Activated CD4-positive, alpha-beta memory T cell treated with anti-CD3 and anti-CD28 coated beads, Interleukin-2, amount 10 ng/mL, durations not matched to agents 7 days and 5 days (primary cell): ENCODE measurements around the gene LMOD1. TPM values are rescaled to one million over a fixed set of nuclear protein-coding genes. Genes with fewer than 3 reads are reported as not detected.
"Not testable (repeated sequence)": the region's sequence is repeated elsewhere in the genome, so short reads cannot be mapped to it uniquely, and the experiment has no call there.

ENCODE experiments used
- CTCF ChIA-PET: fragments of 350-600 bp; sonication (Branson Sonifier 250); formaldehyde crosslinking; loops from one replicate; lab custom pipeline; 2021; ENCODE audit warnings: antibody characterized with exemption, inconsistent platforms; lab: Charles Lee
- POLR2A ChIA-PET: fragments of 350-600 bp; sonication (Branson Sonifier 250); formaldehyde crosslinking; loops from one replicate; lab custom pipeline; 2021; ENCODE audit warnings: antibody characterized with exemption; lab: Charles Lee
- DNase-seq: peaks from one replicate; pipeline ENCODE4 v3.0.0-alpha.2; 2020
- H3K27ac Mint-ChIP-seq: one replicate; pipeline ENCODE4 v1.8.0; 2021; ENCODE audit warnings: mild to moderate bottlenecking, mixed read lengths
- H3K27me3 Mint-ChIP-seq: one replicate; pipeline ENCODE4 v1.8.0; 2021; ENCODE audit warnings: mixed read lengths
- H3K36me3 Mint-ChIP-seq: one replicate; pipeline ENCODE4 v1.8.0; 2021; ENCODE audit warnings: low read depth, mixed read lengths
- H3K4me1 Mint-ChIP-seq: one replicate; pipeline ENCODE4 v1.8.0; 2021; ENCODE audit warnings: mixed read lengths
- H3K4me3 Mint-ChIP-seq: one replicate; pipeline ENCODE4 v1.8.0; 2021; ENCODE audit warnings: mild to moderate bottlenecking, mixed read lengths
- H3K9me3 Mint-ChIP-seq: one replicate; pipeline ENCODE4 v1.8.0; 2021; ENCODE audit warnings: mixed read lengths
- total RNA-seq, 2 experiments: library from RNA; stranded (reverse); gene quantifications; one replicate each; pipeline ENCODE4 v1.2.3, GENCODE V29; 2021

LMOD1 gene
- total RNA-seq, 2 experiments from 2014 or later, result not detected

GRCh38 chr1:201870397-201870796 lies 76.0 kb downstream of the LMOD1 start:
- ChIA-PET POLR2A (interaction anchor here (1.0 kb wide), 1 partner anchor 12 kb away, joined by 3 read pairs; no protein-coding TSS in a partner anchor), CTCF (interaction anchor here (1.3 to 2.0 kb wide), 2 partner anchors 8 to 26 kb away, joined by 5 to 6 read pairs; no protein-coding TSS in a partner anchor)
- Mint-ChIP-seq H3K4me1 (no peaks in the 10 kb centered on the region), H3K27me3 (no peaks in the 10 kb centered on the region), H3K4me3 (no peak overlapping the region), H3K9me3 (no peaks in the 10 kb centered on the region), H3K27ac (no peak overlapping the region), H3K36me3 (peaks cover 67% of the 10 kb centered on the region)
- DNase-seq, result no peak

GRCh38 chr1:201861448-201861847 lies 84.9 kb downstream of the LMOD1 start:
- Mint-ChIP-seq H3K4me1 (no peaks in the 10 kb centered on the region), H3K27me3 (no peaks in the 10 kb centered on the region), H3K9me3 (no peaks in the 10 kb centered on the region), H3K27ac (no peak overlapping the region), H3K36me3 (peaks cover 55% of the 10 kb centered on the region), H3K4me3 (no peak overlapping the region)
- ChIA-PET CTCF (no interaction called here), POLR2A (no interaction called here)
- DNase-seq, result no peak

GRCh38 chr1:201859424-201859823 lies 86.9 kb downstream of the LMOD1 start:
- DNase-seq, result no peak
- no peaks in the 10 kb centered on the region for H3K9me3 Mint-ChIP-seq
- no peaks in the 10 kb centered on the region for H3K27me3 Mint-ChIP-seq
- no peak overlapping the region for H3K27ac Mint-ChIP-seq
- H3K36me3 Mint-ChIP-seq, result peaks cover 69% of the 10 kb centered on the region
- ChIA-PET CTCF (interaction anchor here (1.0 kb wide), 1 partner anchor 37 kb away, joined by 3 read pairs; no protein-coding TSS in a partner anchor), POLR2A (no interaction called here)
- no peak overlapping the region for H3K4me3 Mint-ChIP-seq
- H3K4me1 Mint-ChIP-seq, result no peaks in the 10 kb centered on the region

- H3K36me3 Mint-ChIP-seq, result peaks cover 69% of the 10 kb centered on the region
- H3K27ac Mint-ChIP-seq, DNase-seq, H3K27me3 Mint-ChIP-seq, POLR2A ChIA-PET, H3K4me1 Mint-ChIP-seq, H3K4me3 Mint-ChIP-seq, H3K9me3 Mint-ChIP-seq: not testable (repeated sequence)
- CTCF ChIA-PET, result interaction anchor here (0.7 to 1.2 kb wide), 2 partner anchors 10 to 21 kb away, joined by 3 read pairs; no protein-coding TSS in a partner anchor
Observed at GRCh38 chr1:201856722-201857121, 89.6 kb downstream of the LMOD1 start.

GRCh38 chr1:201851949-201852348 lies 94.4 kb downstream of the LMOD1 start:
- no peak overlapping the region for H3K27ac Mint-ChIP-seq
- H3K9me3 Mint-ChIP-seq, result no peaks in the 10 kb centered on the region
- peaks cover 1% of the 10 kb centered on the region for H3K4me1 Mint-ChIP-seq
- H3K27me3 Mint-ChIP-seq, result no peaks in the 10 kb centered on the region
- peaks cover 68% of the 10 kb centered on the region for H3K36me3 Mint-ChIP-seq
- H3K4me3 Mint-ChIP-seq, result no peak overlapping the region
- DNase-seq, result no peak
- CTCF ChIA-PET, result no interaction called here
- POLR2A ChIA-PET, result no interaction called here

- Mint-ChIP-seq H3K27ac (no peak overlapping the region), H3K36me3 (peaks cover 52% of the 10 kb centered on the region), H3K9me3 (no peaks in the 10 kb centered on the region), H3K4me3 (no peak overlapping the region), H3K4me1 (peaks cover 4% of the 10 kb centered on the region), H3K27me3 (no peaks in the 10 kb centered on the region)
- ChIA-PET POLR2A (interaction anchor here (1.0 to 1.3 kb wide), 4 partner anchors 8 to 36 kb away, joined by 3 to 5 read pairs (median 3); partner anchors contain the start of gene IPO9), CTCF (interaction anchor here (1.3 kb wide), 1 partner anchor 46 kb away, joined by 4 read pairs; no protein-coding TSS in a partner anchor)
- no peak for DNase-seq
Observed at GRCh38 chr1:201850053-201850397, 96.3 kb downstream of the LMOD1 start.

GRCh38 chr1:201849372-201850052 lies 96.8 kb downstream of the LMOD1 start:
- Mint-ChIP-seq H3K9me3 (no peaks in the 10 kb centered on the region), H3K4me3 (no peak overlapping the region), H3K27ac (no peak overlapping the region), H3K27me3 (no peaks in the 10 kb centered on the region), H3K4me1 (peaks cover 4% of the 10 kb centered on the region), H3K36me3 (peaks cover 47% of the 10 kb centered on the region)
- ChIA-PET CTCF (interaction anchor here (1.3 kb wide), 1 partner anchor 47 kb away, joined by 4 read pairs; no protein-coding TSS in a partner anchor), POLR2A (interaction anchor here (1.0 to 1.3 kb wide), 4 partner anchors 9 to 36 kb away, joined by 3 to 5 read pairs (median 3); partner anchors contain the start of gene IPO9)
- no peak for DNase-seq

GRCh38 chr1:201848230-201848629 lies 98.1 kb downstream of the LMOD1 start:
- Mint-ChIP-seq H3K9me3 (no peaks in the 10 kb centered on the region), H3K27me3 (no peaks in the 10 kb centered on the region), H3K4me1 (peaks cover 4% of the 10 kb centered on the region), H3K4me3 (no peak overlapping the region), H3K36me3 (peaks cover 41% of the 10 kb centered on the region), H3K27ac (no peak overlapping the region)
- POLR2A ChIA-PET, result interaction anchor here (0.8 kb wide), 1 partner anchor 19 kb away, joined by 3 read pairs; the partner anchor contains the start of gene IPO9
- no peak for DNase-seq
- CTCF ChIA-PET, result interaction anchor here (2.3 kb wide), 1 partner anchor 18 kb away, joined by 9 read pairs; the partner anchor contains the start of gene IPO9

GRCh38 chr1:201847150-201847549 lies 99.2 kb downstream of the LMOD1 start:
- DNase-seq, result no peak
- no peak overlapping the region for H3K4me3 Mint-ChIP-seq
- CTCF ChIA-PET, result interaction anchor here (0.6 to 2.3 kb wide), 2 partner anchors 10 to 17 kb away, joined by 3 to 9 read pairs; partner anchors contain the start of gene IPO9
- H3K27me3 Mint-ChIP-seq, result no peaks in the 10 kb centered on the region
- H3K36me3 Mint-ChIP-seq, result peaks cover 33% of the 10 kb centered on the region
- peaks cover 4% of the 10 kb centered on the region for H3K4me1 Mint-ChIP-seq
- H3K9me3 Mint-ChIP-seq, result no peaks in the 10 kb centered on the region
- POLR2A ChIA-PET, result interaction anchor here (0.7 to 0.8 kb wide), 2 partner anchors 17 to 18 kb away, joined by 3 read pairs; partner anchors contain the start of gene IPO9
- H3K27ac Mint-ChIP-seq, result no peak overlapping the region

Other genes with a start within 250 kb of the LMOD1 start
- gene IPO9, start 117.4 kb downstream of the LMOD1 start, total RNA-seq, result 10 to 100 TPM; 44.3 to 49.5 TPM
- gene SHISA4, start 57.6 kb downstream of the LMOD1 start, total RNA-seq, result under 1 TPM; 0.55 to 0.81 TPM
- 10 to 100 TPM; 42.5 to 44.8 TPM for gene TIMM17A, start 9.0 kb upstream of the LMOD1 start, total RNA-seq
- gene RNPEP, start 36.1 kb upstream of the LMOD1 start, total RNA-seq, result 10 to 100 TPM; 38.5 to 41.1 TPM
- gene ELF3, start 64.0 kb upstream of the LMOD1 start, total RNA-seq, result under 1 TPM; 0.30 to 0.38 TPM
- gene GPR37L1, start 176.4 kb upstream of the LMOD1 start, total RNA-seq, result not detected
- gene ARL8A, start 198.2 kb upstream of the LMOD1 start, total RNA-seq, result 10 to 100 TPM; 62.4 to 63.8 TPM
- 100 to 1,000 TPM; 228 to 231 TPM for gene PTPN7, start 214.1 kb upstream of the LMOD1 start, total RNA-seq
- under 1 TPM in 1 of 2 experiments, not detected in 1; 0.08 TPM for gene LGR6, start 247.3 kb upstream of the LMOD1 start, total RNA-seq